OCI-LY1 (cell line): ENCODE measurements around the gene MYO16.

Source experiments
- EZH2 ChIP-seq: fragments of 200-600 bp; sonication (generic), shearing (Covaris generic); IDR thresholded peaks from 2 replicates; pipeline ENCODE4 v1.8.0; 2017; ENCODE audit warnings: borderline replicate concordance, mixed run types, mild to moderate bottlenecking, antibody characterized with exemption, low read length, moderate library complexity, mixed read lengths
- TF ChIP-seq, protein P1 (sequence below): fragments of 200-600 bp; sonication (generic), shearing (Covaris generic); IDR thresholded peaks from 2 replicates; pipeline ENCODE4 v1.5.1; 2017; ENCODE audit warnings: mild to moderate bottlenecking, antibody characterized with exemption, low read length, moderate library complexity, mixed read lengths

DNA sequence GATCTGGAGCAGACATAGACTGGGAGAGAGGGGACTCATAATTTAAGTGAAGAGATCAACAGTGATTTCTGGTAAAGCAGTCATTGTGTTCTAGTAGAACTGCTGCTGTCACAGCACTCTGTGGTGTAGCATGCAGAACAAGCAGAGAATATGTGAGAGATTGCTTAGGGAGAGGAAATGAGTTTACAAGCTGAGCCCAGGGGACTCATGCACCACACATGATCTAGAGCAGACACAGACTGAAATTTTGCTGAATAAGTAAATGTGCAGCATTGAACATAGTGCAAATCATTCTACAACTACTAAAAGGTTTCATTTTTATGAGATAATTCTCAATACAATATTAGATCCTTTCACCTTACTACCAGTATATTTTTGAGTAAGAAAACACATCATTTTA, 125.7 kb downstream of the MYO16 start:
- TF ChIP-seq, protein P1, sequence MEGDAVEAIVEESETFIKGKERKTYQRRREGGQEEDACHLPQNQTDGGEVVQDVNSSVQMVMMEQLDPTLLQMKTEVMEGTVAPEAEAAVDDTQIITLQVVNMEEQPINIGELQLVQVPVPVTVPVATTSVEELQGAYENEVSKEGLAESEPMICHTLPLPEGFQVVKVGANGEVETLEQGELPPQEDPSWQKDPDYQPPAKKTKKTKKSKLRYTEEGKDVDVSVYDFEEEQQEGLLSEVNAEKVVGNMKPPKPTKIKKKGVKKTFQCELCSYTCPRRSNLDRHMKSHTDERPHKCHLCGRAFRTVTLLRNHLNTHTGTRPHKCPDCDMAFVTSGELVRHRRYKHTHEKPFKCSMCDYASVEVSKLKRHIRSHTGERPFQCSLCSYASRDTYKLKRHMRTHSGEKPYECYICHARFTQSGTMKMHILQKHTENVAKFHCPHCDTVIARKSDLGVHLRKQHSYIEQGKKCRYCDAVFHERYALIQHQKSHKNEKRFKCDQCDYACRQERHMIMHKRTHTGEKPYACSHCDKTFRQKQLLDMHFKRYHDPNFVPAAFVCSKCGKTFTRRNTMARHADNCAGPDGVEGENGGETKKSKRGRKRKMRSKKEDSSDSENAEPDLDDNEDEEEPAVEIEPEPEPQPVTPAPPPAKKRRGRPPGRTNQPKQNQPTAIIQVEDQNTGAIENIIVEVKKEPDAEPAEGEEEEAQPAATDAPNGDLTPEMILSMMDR: no peak
- no peak for TF ChIP-seq EZH2
